ENCODE data around the gene DBX1.

The DBX1 gene

DNA sequence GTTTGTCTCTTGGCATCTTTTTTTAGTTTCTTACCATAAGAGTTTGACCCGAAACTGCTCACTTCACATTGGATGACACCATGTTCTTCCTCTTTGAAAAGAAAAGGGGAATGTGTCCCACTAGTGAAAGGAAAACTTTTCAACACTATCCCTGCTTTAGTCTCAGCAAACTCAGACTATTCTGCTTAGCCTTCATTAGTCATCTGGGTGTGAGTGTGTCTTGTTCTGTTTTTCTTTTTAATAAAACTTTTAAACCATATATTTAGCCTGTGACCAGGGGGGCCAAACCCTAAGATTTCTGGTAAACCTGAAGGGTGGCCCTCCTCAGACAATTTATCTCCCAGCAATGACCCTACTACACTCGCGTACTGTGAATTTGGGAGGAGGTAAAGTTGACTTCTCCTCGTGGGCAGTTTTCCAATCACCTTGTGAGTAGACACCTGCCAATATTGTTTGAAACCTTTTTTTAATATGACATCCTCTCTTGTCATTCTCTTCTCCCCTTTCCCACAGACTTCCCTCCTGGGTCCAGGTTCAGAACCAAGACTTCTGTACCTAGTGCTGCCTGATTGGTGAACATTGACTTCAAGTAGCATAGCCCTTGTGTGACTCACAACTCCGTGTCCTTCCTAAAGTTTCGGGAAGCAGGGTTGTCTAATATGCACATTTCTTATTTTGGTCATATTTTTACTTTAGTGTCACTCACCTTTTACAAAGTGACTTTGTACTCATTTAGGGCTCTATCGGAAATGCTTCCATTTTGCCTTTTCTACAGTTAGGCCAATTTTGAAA, 39.9 kb downstream of the DBX1 start:
- DNase-seq, result no peak

DNA sequence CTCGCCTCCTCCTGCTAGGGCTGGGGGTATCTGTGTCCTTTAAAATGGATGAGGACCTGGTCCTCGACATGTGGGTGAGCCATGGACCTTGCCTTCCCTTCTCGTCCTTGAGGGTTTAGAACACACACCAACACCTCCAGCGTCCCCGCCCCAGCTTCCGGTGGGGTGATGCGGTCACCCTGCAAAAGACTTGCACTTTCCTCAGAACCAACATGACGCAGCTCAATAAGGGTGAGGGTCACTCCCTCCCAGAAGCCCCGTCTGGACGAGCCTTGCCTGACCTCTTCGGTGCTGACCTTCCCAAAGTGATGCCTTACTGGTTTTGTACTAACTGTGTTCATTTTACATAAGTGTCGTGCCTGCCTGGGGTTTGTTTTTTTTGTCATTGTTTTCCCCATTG, 41.0 kb downstream of the DBX1 start:
- no peak for DNase-seq

DNA sequence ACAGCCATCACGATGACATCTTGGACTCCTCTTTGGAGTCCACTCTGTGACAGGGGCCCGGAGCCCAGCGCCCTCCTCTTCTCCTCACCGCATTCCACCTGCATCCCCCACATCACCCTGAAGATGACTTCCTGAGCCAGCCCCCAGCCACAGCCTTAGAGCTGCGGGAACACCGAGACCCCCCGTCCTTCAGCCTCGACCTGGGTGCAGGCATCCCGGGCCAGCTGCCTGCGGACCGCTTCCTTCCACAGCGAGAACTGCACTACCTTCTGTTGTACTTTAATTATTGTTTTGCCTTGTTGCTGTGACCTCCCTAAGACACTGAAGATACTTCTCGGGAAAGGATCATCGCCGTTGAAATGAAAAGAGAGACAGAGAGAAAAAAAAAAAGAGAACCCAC, 42.1 kb downstream of the DBX1 start:
- no peak for DNase-seq

GRCh38 chr11:20117291-20117690, 43.0 kb downstream of the DBX1 start:
- DNase-seq, result no peak

- DNase-seq, result no peak
Observed at GRCh38 chr11:20116825-20117224, 43.5 kb downstream of the DBX1 start.

DNA sequence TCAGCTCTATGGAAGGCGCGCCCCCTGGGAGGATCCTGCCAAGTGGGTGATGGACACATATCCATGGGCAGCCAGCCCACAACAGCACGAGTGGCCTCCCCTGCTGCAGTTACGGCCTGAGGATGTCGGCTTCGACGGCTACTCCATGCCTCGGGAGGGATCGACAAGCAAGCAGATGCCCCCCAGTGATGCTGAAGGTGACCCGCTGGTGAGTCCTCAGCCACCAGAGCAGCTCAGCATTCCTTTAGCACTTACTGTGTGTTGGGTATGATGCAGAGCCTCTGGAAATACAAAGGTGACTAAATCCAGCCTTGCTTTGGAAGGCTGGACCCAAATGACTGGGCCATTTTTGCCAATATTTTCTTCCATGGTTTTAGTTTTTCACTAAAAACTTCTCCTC, 45.7 kb downstream of the DBX1 start:
- DNase-seq, result no peak

DNA sequence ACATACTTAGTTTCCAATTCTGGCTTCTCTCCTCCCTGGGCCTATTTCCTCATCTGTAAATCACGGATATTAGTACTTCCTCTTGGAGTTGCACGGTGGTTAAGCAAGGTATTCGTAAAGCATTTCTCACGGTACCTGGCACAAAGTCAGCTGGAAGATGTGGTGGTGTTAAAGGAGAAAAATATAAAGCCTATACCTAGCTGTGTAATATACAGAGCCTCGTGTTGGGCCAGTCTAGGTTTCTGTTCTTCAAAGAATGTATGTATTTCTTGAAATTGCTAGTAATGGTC, 47.2 kb downstream of the DBX1 start:
- DNase-seq, result no peak

DNA sequence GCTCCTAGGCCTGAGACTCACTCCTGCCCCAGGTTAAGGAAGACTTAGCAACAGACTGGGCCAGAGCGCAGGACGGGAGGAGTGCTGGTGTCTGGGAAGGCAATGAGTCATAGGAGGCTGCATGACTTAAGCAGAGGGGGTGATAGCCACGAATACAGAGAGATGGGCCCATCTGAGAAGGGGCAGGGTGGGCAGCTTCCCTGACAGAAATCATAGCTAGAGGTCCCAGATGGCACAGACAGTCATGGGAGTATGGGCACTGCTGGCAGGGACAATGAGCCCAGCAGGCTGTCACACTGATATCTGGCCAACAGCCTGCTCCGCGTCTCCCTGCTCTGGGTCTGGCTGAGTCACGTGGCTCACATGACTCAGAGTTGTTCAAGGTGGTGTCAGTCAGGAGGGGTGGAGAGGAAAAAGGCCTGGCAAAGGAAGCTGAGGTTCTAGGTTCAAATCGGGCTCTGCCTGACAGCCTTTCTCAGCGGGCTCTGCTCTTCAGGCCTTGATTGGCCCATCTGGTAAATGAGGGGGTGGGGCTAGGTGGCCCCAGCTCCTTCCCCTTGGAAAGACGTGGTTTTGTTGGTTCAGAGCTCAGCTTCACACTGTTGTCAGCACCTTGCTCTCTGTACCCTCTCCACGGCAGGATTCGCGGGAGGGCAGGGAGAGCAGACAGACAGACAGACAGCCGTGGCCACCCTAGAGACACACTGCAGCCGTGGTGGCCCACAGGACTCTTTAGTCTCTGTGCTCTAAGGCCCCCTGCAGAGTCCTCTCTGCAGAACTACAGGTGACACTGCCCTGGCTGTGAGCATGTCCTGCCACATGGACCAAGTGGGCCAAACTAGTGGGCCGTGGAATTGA, 47.8 kb downstream of the DBX1 start:
- DNase-seq, result peak; percentile 46 to 89

DNA sequence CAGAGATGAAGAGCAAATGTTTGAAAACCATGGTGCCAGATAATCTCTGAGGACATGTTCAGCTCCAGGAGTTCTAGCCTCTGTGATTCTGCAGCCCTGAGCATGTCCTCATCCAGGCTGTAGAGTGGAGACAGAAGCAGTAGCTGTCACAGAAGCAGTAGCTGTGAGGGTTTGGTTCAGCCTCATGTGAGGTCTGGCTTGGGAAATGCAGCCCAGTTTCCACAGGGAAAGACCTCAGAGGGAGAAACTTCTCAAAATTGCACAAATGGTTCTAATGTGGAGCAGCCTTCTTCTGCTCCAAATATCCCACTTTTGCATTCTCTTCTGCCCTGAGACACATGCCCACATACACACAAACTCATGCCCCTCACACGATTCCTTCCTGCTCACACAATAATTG, 48.4 kb downstream of the DBX1 start:
- no peak for DNase-seq

DNA sequence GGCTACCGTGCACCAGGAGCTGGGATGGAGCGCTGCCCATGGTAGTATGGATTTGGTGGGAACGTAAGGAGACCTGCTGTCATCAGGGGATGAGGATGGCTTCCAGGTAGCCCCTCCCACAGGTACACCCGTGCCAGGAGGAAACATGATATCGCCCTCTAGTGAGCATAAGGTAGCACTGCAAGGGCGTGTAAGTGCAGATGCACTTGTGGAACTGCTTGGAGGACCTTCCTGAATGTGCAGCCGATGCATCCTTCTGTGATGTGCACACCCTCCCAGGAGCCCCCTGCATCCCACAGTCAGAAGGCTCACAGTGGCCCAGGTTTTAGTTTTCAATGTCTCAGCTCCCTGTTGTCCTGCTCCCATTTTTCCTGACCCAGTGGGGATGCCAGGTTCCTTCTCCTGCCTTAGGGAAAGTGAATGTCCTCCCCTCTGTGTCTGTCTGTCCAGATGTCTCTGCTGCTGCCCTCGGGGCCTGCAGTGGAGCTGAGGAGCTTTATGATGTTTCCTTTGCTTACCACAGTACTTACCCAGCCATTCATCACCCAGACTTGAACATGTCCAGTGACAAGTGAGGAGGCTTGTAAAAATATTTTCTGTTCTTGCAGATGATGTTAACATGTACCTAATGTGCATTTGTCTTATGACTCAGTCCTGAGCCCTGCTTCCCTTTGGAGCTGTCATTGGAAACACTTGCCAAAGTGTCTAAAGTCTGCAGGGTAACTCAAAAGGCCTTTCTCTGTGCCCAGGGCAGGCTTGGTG, 49.2 kb downstream of the DBX1 start:
- DNase-seq, result no peak

- no peak for DNase-seq
Observed at GRCh38 chr11:20109731-20110445, 50.4 kb downstream of the DBX1 start.
